Common myeloid progenitor, CD34-positive (primary cell): ENCODE results near the gene HOXC11.

Source experiments
- CTCF ChIA-PET: fragments of 350-600 bp; sonication (Branson Sonifier 250); formaldehyde crosslinking; loops from one replicate; lab custom pipeline; 2021; ENCODE audit warnings: antibody characterized with exemption; lab: Charles Lee
- POLR2A ChIA-PET: fragments of 350-600 bp; sonication (Branson Sonifier 250); formaldehyde crosslinking; loops from one replicate; lab custom pipeline; 2021; ENCODE audit warnings: antibody characterized with exemption; lab: Charles Lee
- DNase-seq, 3 donors: peaks; one replicate each; pipeline versions ENCODE4 v3.0.0 to v3.0.0-alpha.2; 2013
- H3K27ac ChIP-seq, 2 experiments: 1 replicate in 1 of 2; 2 replicates in 1 of 2; pipeline ENCODE4 v1.7.0; 2013; ENCODE audit warnings: inconsistent platforms in 2 of 2, low read length in 2 of 2, mild to moderate bottlenecking in 2 of 2, low read depth in 1 of 2, moderate library complexity in 1 of 2; ENCODE audit not compliant: severe bottlenecking in 2 of 2, insufficient read depth in 1 of 2, poor library complexity in 1 of 2
- H3K27me3 ChIP-seq, 5 experiments: replicated peaks in 2 of 5; 1 replicate in 3 of 5; 2 replicates in 2 of 5; pipeline versions ENCODE4 v1.6.1 to v1.7.0; 2013; ENCODE audit warnings: low read length in 4 of 5, mild to moderate bottlenecking in 2 of 5, moderate library complexity in 2 of 5, inconsistent platforms in 1 of 5; ENCODE audit not compliant: insufficient read depth in 5 of 5, control insufficient read depth in 4 of 5
- H3K36me3 ChIP-seq, 4 experiments: 1 replicate in 2 of 4; 2 replicates in 2 of 4; pipeline versions ENCODE4 v1.6.1 to v1.7.0; 2013; ENCODE audit warnings: low read length in 3 of 4, control low read depth in 1 of 4, mild to moderate bottlenecking in 1 of 4; ENCODE audit not compliant: control insufficient read depth in 4 of 4, insufficient read depth in 4 of 4
- H3K4me1 ChIP-seq, 4 experiments: 1 replicate in 3 of 4; 2 replicates in 1 of 4; pipeline versions ENCODE4 v1.6.1 to v1.7.1; 2013; ENCODE audit warnings: low read length in 3 of 4, mild to moderate bottlenecking in 3 of 4, control low read depth in 1 of 4, inconsistent platforms in 1 of 4, moderate library complexity in 1 of 4; ENCODE audit not compliant: control insufficient read depth in 4 of 4, insufficient read depth in 4 of 4; ENCODE audit errors: control extremely low read depth in 1 of 4
- H3K4me3 ChIP-seq, 7 experiments: 1 replicate in 4 of 7; 2 replicates in 3 of 7; pipeline versions ENCODE4 v1.5.1 to v1.7.0; 2013; ENCODE audit warnings: mild to moderate bottlenecking in 7 of 7, low read length in 6 of 7, moderate library complexity in 6 of 7, inconsistent platforms in 2 of 7, low read depth in 2 of 7, control low read depth in 1 of 7; ENCODE audit not compliant: insufficient read depth in 4 of 7, control insufficient read depth in 1 of 7; ENCODE audit errors: extremely low read depth in 1 of 7
- H3K9me3 ChIP-seq, 5 experiments: 1 replicate in 4 of 5; 2 replicates in 1 of 5; pipeline versions ENCODE4 v1.6.1 to v1.7.1; 2013; ENCODE audit warnings: low read length in 4 of 5, mild to moderate bottlenecking in 2 of 5, inconsistent platforms in 1 of 5, low read depth in 1 of 5, moderate library complexity in 1 of 5; ENCODE audit not compliant: control insufficient read depth in 4 of 5, insufficient read depth in 2 of 5; ENCODE audit errors: control extremely low read depth in 1 of 5
- WGBS: methylation state at CpG from one replicate; pipeline ENCODE4 v1.1.5; 2013; ENCODE audit not compliant: insufficient coverage; 5-methylcytosine and 5-hydroxymethylcytosine counted together

HOXC11 gene

GRCh38 chr12:53944209-53944608 lies 28.7 kb upstream of the HOXC11 start:
- no peaks in the 10 kb centered on the region for H3K36me3 ChIP-seq
- WGBS: 40% methylated on average over 1 of the region's 4 CpGs
- DNase-seq: no peak
- H3K9me3 ChIP-seq: peaks cover 0 to 7% (median 1%) of the 10 kb centered on the region in 5 experiments
- no peaks in the 10 kb centered on the region for H3K4me1 ChIP-seq
- no peak overlapping the region for H3K27ac ChIP-seq
- H3K27me3 ChIP-seq: peaks cover 32 to 99% (median 83%) of the 10 kb centered on the region in 5 experiments
- H3K4me3 ChIP-seq: no peak overlapping the region
- ChIA-PET POLR2A (no interaction called here), CTCF (interaction anchor here (1.5 to 1.9 kb wide), 2 partner anchors 10 to 47 kb away, joined by 3 to 7 read pairs; no protein-coding TSS in a partner anchor)

GRCh38 chr12:53944907-53945847 lies 27.7 kb upstream of the HOXC11 start:
- CTCF ChIA-PET: interaction anchor here (1.0 to 2.0 kb wide), 4 partner anchors 10 to 154 kb away, joined by 3 to 11 read pairs (median 4); partner anchors contain the start of gene HOXC12
- Histone ChIP-seq H3K4me1 (no peaks in the 10 kb centered on the region), H3K9me3 (peaks cover 0 to 5% (median 1%) of the 10 kb centered on the region in 5 experiments), H3K27ac (no peak overlapping the region), H3K4me3 (no peak overlapping the region), H3K36me3 (no peaks in the 10 kb centered on the region), H3K27me3 (peaks cover 32 to 99% (median 77%) of the 10 kb centered on the region in 5 experiments)
- no peak for DNase-seq
- WGBS: 6% methylated on average over 31 of the region's 51 CpGs
- POLR2A ChIA-PET: interaction anchor here (0.6 kb wide), 1 partner anchor 73 kb away, joined by 9 read pairs; no protein-coding TSS in a partner anchor

GRCh38 chr12:53947743-53948142 lies 25.2 kb upstream of the HOXC11 start:
- peaks cover 22 to 100% (median 81%) of the 10 kb centered on the region in 5 experiments for H3K27me3 ChIP-seq
- no peak for DNase-seq
- H3K4me3 ChIP-seq: no peak overlapping the region
- H3K4me1 ChIP-seq: peaks cover 0 to 5% (median 0%) of the 10 kb centered on the region in 4 experiments
- ChIA-PET CTCF (no interaction called here), POLR2A (no interaction called here)
- no peaks in the 10 kb centered on the region for H3K36me3 ChIP-seq
- peaks cover 0 to 5% (median 1%) of the 10 kb centered on the region in 5 experiments for H3K9me3 ChIP-seq
- H3K27ac ChIP-seq: no peak overlapping the region

- no peak for DNase-seq
- ChIA-PET POLR2A (no interaction called here), CTCF (interaction anchor here (0.9 kb wide), 1 partner anchor 58 kb away, joined by 4 read pairs; no protein-coding TSS in a partner anchor)
- H3K27ac ChIP-seq: no peak overlapping the region
- H3K4me3 ChIP-seq: no peak overlapping the region
- WGBS: 28% methylated on average over 5 of the region's 9 CpGs
- H3K36me3 ChIP-seq: no peaks in the 10 kb centered on the region
- H3K9me3 ChIP-seq: peaks cover 0 to 5% (median 0%) of the 10 kb centered on the region in 5 experiments
- peaks cover 0 to 5% (median 0%) of the 10 kb centered on the region in 4 experiments for H3K4me1 ChIP-seq
- H3K27me3 ChIP-seq: peaks cover 16 to 100% (median 81%) of the 10 kb centered on the region in 5 experiments
Observed at GRCh38 chr12:53948650-53949593, 24.0 kb upstream of the HOXC11 start.

GRCh38 chr12:53949631-53950436 lies 23.1 kb upstream of the HOXC11 start:
- no peak for DNase-seq
- Histone ChIP-seq H3K27ac (no peak overlapping the region), H3K27me3 (peaks cover 14 to 100% (median 82%) of the 10 kb centered on the region in 5 experiments), H3K4me3 (no peak overlapping the region), H3K36me3 (no peaks in the 10 kb centered on the region), H3K4me1 (peaks cover 0 to 5% (median 0%) of the 10 kb centered on the region in 4 experiments), H3K9me3 (peaks cover 0 to 5% (median 0%) of the 10 kb centered on the region in 5 experiments)
- WGBS: 4% methylated on average over 25 of the region's 34 CpGs
- ChIA-PET POLR2A (no interaction called here), CTCF (no interaction called here)

- 7% methylated on average over 6 of the region's 10 CpGs for WGBS
- H3K9me3 ChIP-seq: peaks cover 0 to 3% (median 0%) of the 10 kb centered on the region in 5 experiments
- peaks cover 0 to 5% (median 2%) of the 10 kb centered on the region in 4 experiments for H3K4me1 ChIP-seq
- peaks cover 14 to 100% (median 79%) of the 10 kb centered on the region in 5 experiments for H3K27me3 ChIP-seq
- no peak for DNase-seq
- H3K27ac ChIP-seq: no peak overlapping the region
- CTCF ChIA-PET: interaction anchor here (1.8 kb wide), 1 partner anchor 82 kb away, joined by 4 read pairs; the partner anchor contains the start of gene HOXC5
- no peak overlapping the region for H3K4me3 ChIP-seq
- no peaks in the 10 kb centered on the region for H3K36me3 ChIP-seq
- POLR2A ChIA-PET: no interaction called here
Observed at GRCh38 chr12:53950437-53950773, 22.5 kb upstream of the HOXC11 start.
